BLaER1 (cell line): Measurements from ENCODE around the gene GABRA5.

Experiments used
- H3K27ac ChIP-seq: shearing (Covaris generic); formaldehyde crosslinking; 2 replicates; pipeline ENCODE4 v1.8.1; 2022
- H3K27me3 ChIP-seq: shearing (Covaris generic); formaldehyde crosslinking; 2 replicates; pipeline ENCODE4 v1.8.1; 2022
- H3K36me3 ChIP-seq: shearing (Covaris generic); formaldehyde crosslinking; 2 replicates; pipeline ENCODE4 v1.8.1; 2022
- H3K4me1 ChIP-seq: shearing (Covaris generic); formaldehyde crosslinking; 2 replicates; pipeline ENCODE4 v1.8.1; 2022
- H3K4me2 ChIP-seq: shearing (Covaris generic); formaldehyde crosslinking; 2 replicates; pipeline ENCODE4 v1.8.1; 2022
- H3K4me3 ChIP-seq: shearing (Covaris generic); formaldehyde crosslinking; 2 replicates; pipeline ENCODE4 v1.8.1; 2022
- H3K9ac ChIP-seq: shearing (Covaris generic); formaldehyde crosslinking; 2 replicates; pipeline ENCODE4 v1.8.1; 2022
- H3K9me3 ChIP-seq: shearing (Covaris generic); formaldehyde crosslinking; 2 replicates; pipeline ENCODE4 v1.8.1; 2022
- H4K20me1 ChIP-seq: shearing (Covaris generic); formaldehyde crosslinking; 2 replicates; pipeline ENCODE4 v1.8.1; 2022
- Cebpa-rat ChIP-seq: shearing (Covaris generic); IDR thresholded peaks from 2 replicates; pipeline ENCODE4 v1.8.1; 2022

Gene GABRA5

GRCh38 chr15:26852980-26853379, 13.9 kb upstream of the GABRA5 start:
- Histone ChIP-seq H4K20me1 (no peaks in the 10 kb centered on the region), H3K4me1 (no peaks in the 10 kb centered on the region), H3K36me3 (no peaks in the 10 kb centered on the region), H3K9ac (no peak overlapping the region), H3K4me3 (no peak overlapping the region), H3K9me3 (peaks cover 7% of the 10 kb centered on the region; the same call in 1 of the 2 replicates), H3K4me2 (no peak overlapping the region), H3K27me3 (no peaks in the 10 kb centered on the region), H3K27ac (no peak overlapping the region)
- TF ChIP-seq Cebpa-rat: no peak

- no peaks in the 10 kb centered on the region for H3K36me3 ChIP-seq
- no peaks in the 10 kb centered on the region; the same call in 1 of the 2 replicates for H3K4me1 ChIP-seq
- no peaks in the 10 kb centered on the region for H3K27me3 ChIP-seq
- H3K27ac ChIP-seq: no peak overlapping the region
- no peak for TF ChIP-seq Cebpa-rat
- no peaks in the 10 kb centered on the region for H4K20me1 ChIP-seq
- no peaks in the 10 kb centered on the region for H3K9me3 ChIP-seq
- H3K4me3 ChIP-seq: no peak overlapping the region
- H3K9ac ChIP-seq: no peak overlapping the region
- H3K4me2 ChIP-seq: no peak overlapping the region
These were observed 12.4 kb upstream of the GABRA5 start for GRCh38 chr15:26854435-26854834.

GRCh38 chr15:26864664-26865191, 2.1 kb upstream of the GABRA5 start:
- Histone ChIP-seq H3K4me1 (0 out of 2 replicates have a peak, but pooled peaks cover 5% of the 10 kb centered on the region), H3K4me2 (peak overlapping the region; percentile 52), H3K9me3 (peaks cover 6% of the 10 kb centered on the region; the same call in 1 of the 2 replicates), H3K4me3 (no peak overlapping the region), H3K36me3 (no peaks in the 10 kb centered on the region), H4K20me1 (no peaks in the 10 kb centered on the region), H3K27ac (no peak overlapping the region), H3K9ac (no peak overlapping the region), H3K27me3 (peaks cover 15% of the 10 kb centered on the region; the same call in 1 of the 2 replicates)
- no peak for TF ChIP-seq Cebpa-rat

- peak overlapping the region; percentile 65 for H3K4me2 ChIP-seq
- H3K27me3 ChIP-seq: peaks cover 15% of the 10 kb centered on the region; the same call in 1 of the 2 replicates
- TF ChIP-seq Cebpa-rat: no peak
- peak overlapping the region; percentile 55 for H3K4me3 ChIP-seq
- no peak overlapping the region for H3K9ac ChIP-seq
- H3K27ac ChIP-seq: no peak overlapping the region
- H3K4me1 ChIP-seq: peaks cover 11% of the 10 kb centered on the region; the same call in 1 of the 2 replicates
- H3K9me3 ChIP-seq: peaks cover 6% of the 10 kb centered on the region; the same call in 1 of the 2 replicates
- no peaks in the 10 kb centered on the region for H4K20me1 ChIP-seq
- no peaks in the 10 kb centered on the region for H3K36me3 ChIP-seq
These were observed 542 bp downstream of the GABRA5 start for GRCh38 chr15:26867200-26868007.

GRCh38 chr15:26868029-26868685, 1.3 kb downstream of the GABRA5 start:
- H3K4me3 ChIP-seq: no peak overlapping the region
- H3K4me2 ChIP-seq: no peak overlapping the region

GRCh38 chr15:26869628-26870027, 2.8 kb downstream of the GABRA5 start:
- Histone ChIP-seq H3K27me3 (peaks cover 15% of the 10 kb centered on the region; the same call in 1 of the 2 replicates), H3K9ac (no peak overlapping the region), H4K20me1 (no peaks in the 10 kb centered on the region), H3K27ac (no peak overlapping the region), H3K4me3 (no peak overlapping the region), H3K4me1 (peaks cover 8% of the 10 kb centered on the region; the same call in 1 of the 2 replicates), H3K9me3 (peaks cover 6% of the 10 kb centered on the region; the same call in 1 of the 2 replicates), H3K36me3 (no peaks in the 10 kb centered on the region), H3K4me2 (no peak overlapping the region)
- TF ChIP-seq Cebpa-rat: no peak

More at GRCh38 chr15:26868029-26868685, 1.3 kb downstream of the GABRA5 start:
- peaks cover 11% of the 10 kb centered on the region; the same call in 1 of the 2 replicates for H3K4me1 ChIP-seq
- peaks cover 15% of the 10 kb centered on the region; the same call in 1 of the 2 replicates for H3K27me3 ChIP-seq
- peaks cover 6% of the 10 kb centered on the region; the same call in 1 of the 2 replicates for H3K9me3 ChIP-seq
- no peaks in the 10 kb centered on the region for H4K20me1 ChIP-seq
- no peak overlapping the region for H3K27ac ChIP-seq
- no peak for TF ChIP-seq Cebpa-rat
- no peak overlapping the region for H3K9ac ChIP-seq
- no peaks in the 10 kb centered on the region for H3K36me3 ChIP-seq

GRCh38 chr15:26870346-26870745, 3.5 kb downstream of the GABRA5 start:
- peaks cover 6% of the 10 kb centered on the region; the same call in 1 of the 2 replicates for H3K9me3 ChIP-seq
- H3K4me1 ChIP-seq: peaks cover 6% of the 10 kb centered on the region; the same call in 1 of the 2 replicates
- H3K27me3 ChIP-seq: peaks cover 15% of the 10 kb centered on the region; the same call in 1 of the 2 replicates
- H3K4me3 ChIP-seq: no peak overlapping the region
- H3K27ac ChIP-seq: no peak overlapping the region
- H4K20me1 ChIP-seq: no peaks in the 10 kb centered on the region
- 0 out of 2 replicates have a peak overlapping the region, but pooled peaks have one; percentile 14 for H3K4me2 ChIP-seq
- H3K9ac ChIP-seq: no peak overlapping the region
- H3K36me3 ChIP-seq: no peaks in the 10 kb centered on the region
- TF ChIP-seq Cebpa-rat: no peak

- H3K27me3 ChIP-seq: peaks cover 4% of the 10 kb centered on the region; the same call in 1 of the 2 replicates
- no peaks in the 10 kb centered on the region for H3K36me3 ChIP-seq
- H3K4me1 ChIP-seq: peaks cover 6% of the 10 kb centered on the region; the same call in 1 of the 2 replicates
- no peak for TF ChIP-seq Cebpa-rat
- H3K4me2 ChIP-seq: no peak overlapping the region
- no peak overlapping the region for H3K27ac ChIP-seq
- peaks cover 4% of the 10 kb centered on the region; the same call in 1 of the 2 replicates for H3K9me3 ChIP-seq
- H4K20me1 ChIP-seq: no peaks in the 10 kb centered on the region
- no peak overlapping the region for H3K9ac ChIP-seq
- H3K4me3 ChIP-seq: no peak overlapping the region
These were observed 5.3 kb downstream of the GABRA5 start for GRCh38 chr15:26872206-26872605.

GRCh38 chr15:26873846-26874245, 7.0 kb downstream of the GABRA5 start:
- no peak overlapping the region for H3K9ac ChIP-seq
- no peak overlapping the region for H3K4me3 ChIP-seq
- no peaks in the 10 kb centered on the region for H3K27me3 ChIP-seq
- no peaks in the 10 kb centered on the region for H3K36me3 ChIP-seq
- H3K4me2 ChIP-seq: no peak overlapping the region
- no peak for TF ChIP-seq Cebpa-rat
- H3K27ac ChIP-seq: no peak overlapping the region
- H4K20me1 ChIP-seq: no peaks in the 10 kb centered on the region
- H3K9me3 ChIP-seq: no peaks in the 10 kb centered on the region
- H3K4me1 ChIP-seq: peaks cover 6% of the 10 kb centered on the region; the same call in 1 of the 2 replicates
